Osteocyte (in vitro differentiated cells): ENCODE measurements around the gene ADPRH. TPM values are rescaled to one million over a fixed set of nuclear protein-coding genes. Genes with fewer than 3 reads are reported as not detected.
"Not testable (repeated sequence)": the region's sequence is repeated elsewhere in the genome, so short reads cannot be mapped to it uniquely, and the experiment has no call there.

Experiments used
- DNase-seq: peaks from one replicate; pipeline ENCODE4 v3.0.0; 2021; ENCODE audit warnings: mixed read lengths; ENCODE audit not compliant: unreplicated experiment; ENCODE audit errors: extremely low spot score
- H3K27ac Mint-ChIP-seq: one replicate; pipeline ENCODE4 v1.8.0; 2021; ENCODE audit warnings: mild to moderate bottlenecking, mixed read lengths; ENCODE audit not compliant: unreplicated experiment
- H3K27me3 Mint-ChIP-seq: one replicate; pipeline ENCODE4 v1.8.0; 2021; ENCODE audit warnings: mixed read lengths; ENCODE audit not compliant: unreplicated experiment
- H3K36me3 Mint-ChIP-seq: one replicate; pipeline ENCODE4 v1.8.0; 2021; ENCODE audit warnings: mixed read lengths; ENCODE audit not compliant: unreplicated experiment
- H3K4me1 Mint-ChIP-seq: one replicate; pipeline ENCODE4 v1.8.0; 2021; ENCODE audit warnings: mixed read lengths; ENCODE audit not compliant: unreplicated experiment
- H3K4me3 Mint-ChIP-seq: one replicate; pipeline ENCODE4 v1.8.0; 2021; ENCODE audit warnings: mild to moderate bottlenecking, moderate library complexity, mixed read lengths; ENCODE audit not compliant: unreplicated experiment
- H3K9me3 Mint-ChIP-seq: one replicate; pipeline ENCODE4 v1.8.0; 2021; ENCODE audit warnings: mixed read lengths; ENCODE audit not compliant: unreplicated experiment
- CTCF ChIP-seq: fragments of 200-600 bp; sonication (generic); IDR thresholded peaks from 2 replicates; pipeline ENCODE4 v1.5.0; 2021; ENCODE audit warnings: antibody characterized with exemption, mild to moderate bottlenecking, moderate library complexity
- total RNA-seq: library from RNA; stranded (reverse); gene quantifications from 2 replicates; pipeline ENCODE4 v1.2.1, GENCODE V29; 2021

Gene ADPRH
- total RNA-seq, 1 donor from 2014 or later: 1.9 TPM

- TF ChIP-seq CTCF: no peak
- Mint-ChIP-seq H3K4me1 (peaks cover 4% of the 10 kb centered on the region), H3K9me3 (no peaks in the 10 kb centered on the region), H3K36me3 (no peaks in the 10 kb centered on the region), H3K4me3 (no peak overlapping the region), H3K27me3 (peaks cover 4% of the 10 kb centered on the region), H3K27ac (no peak overlapping the region)
- DNase-seq: no peak
These were observed 32.1 kb upstream of the ADPRH start for GRCh38 chr3:119547227-119547626.

GRCh38 chr3:119548341-119548740 is 31.0 kb upstream of the ADPRH start:
- H3K27me3 Mint-ChIP-seq: peaks cover 4% of the 10 kb centered on the region
- no peak overlapping the region for H3K4me3 Mint-ChIP-seq
- DNase-seq: no peak
- TF ChIP-seq CTCF: no peak
- no peaks in the 10 kb centered on the region for H3K36me3 Mint-ChIP-seq
- H3K27ac Mint-ChIP-seq: no peak overlapping the region
- H3K9me3 Mint-ChIP-seq: no peaks in the 10 kb centered on the region
- H3K4me1 Mint-ChIP-seq: no peaks in the 10 kb centered on the region

- H3K27me3 Mint-ChIP-seq: peaks cover 4% of the 10 kb centered on the region
- no peak for DNase-seq
- H3K9me3 Mint-ChIP-seq: no peaks in the 10 kb centered on the region
- H3K27ac Mint-ChIP-seq: no peak overlapping the region
- no peak overlapping the region for H3K4me3 Mint-ChIP-seq
- no peaks in the 10 kb centered on the region for H3K4me1 Mint-ChIP-seq
- TF ChIP-seq CTCF: no peak
- H3K36me3 Mint-ChIP-seq: no peaks in the 10 kb centered on the region
These were observed 28.9 kb upstream of the ADPRH start for GRCh38 chr3:119550192-119550910.

GRCh38 chr3:119551598-119551997 is 27.7 kb upstream of the ADPRH start:
- Mint-ChIP-seq H3K36me3 (no peaks in the 10 kb centered on the region), H3K4me1 (no peaks in the 10 kb centered on the region), H3K27ac (no peak overlapping the region), H3K27me3 (peaks cover 3% of the 10 kb centered on the region), H3K9me3 (no peaks in the 10 kb centered on the region), H3K4me3 (no peak overlapping the region)
- no peak for DNase-seq
- TF ChIP-seq CTCF: no peak

- H3K36me3 Mint-ChIP-seq, H3K4me1 Mint-ChIP-seq, H3K27ac Mint-ChIP-seq, H3K4me3 Mint-ChIP-seq, H3K9me3 Mint-ChIP-seq, DNase-seq: not testable (repeated sequence)
- peaks cover 10% of the 10 kb centered on the region for H3K27me3 Mint-ChIP-seq
These were observed 26.4 kb upstream of the ADPRH start for GRCh38 chr3:119552928-119553327.
